PC-9 (cell line): ENCODE measurements around the gene NBEA.

Experiments used
- EZH2 ChIP-seq: fragments of 200-600 bp; sonication (generic); IDR thresholded peaks from 2 replicates; pipeline ENCODE4 v1.8.0; 2017; ENCODE audit warnings: antibody characterized with exemption, low read depth
- TF ChIP-seq, protein P1 (sequence below): fragments of 200-600 bp; sonication (generic); conservative IDR thresholded peaks from 2 replicates; pipeline ENCODE4 v1.6.1; 2017; ENCODE audit warnings: mixed run types, antibody characterized with exemption, mild to moderate bottlenecking, moderate library complexity

DNA sequence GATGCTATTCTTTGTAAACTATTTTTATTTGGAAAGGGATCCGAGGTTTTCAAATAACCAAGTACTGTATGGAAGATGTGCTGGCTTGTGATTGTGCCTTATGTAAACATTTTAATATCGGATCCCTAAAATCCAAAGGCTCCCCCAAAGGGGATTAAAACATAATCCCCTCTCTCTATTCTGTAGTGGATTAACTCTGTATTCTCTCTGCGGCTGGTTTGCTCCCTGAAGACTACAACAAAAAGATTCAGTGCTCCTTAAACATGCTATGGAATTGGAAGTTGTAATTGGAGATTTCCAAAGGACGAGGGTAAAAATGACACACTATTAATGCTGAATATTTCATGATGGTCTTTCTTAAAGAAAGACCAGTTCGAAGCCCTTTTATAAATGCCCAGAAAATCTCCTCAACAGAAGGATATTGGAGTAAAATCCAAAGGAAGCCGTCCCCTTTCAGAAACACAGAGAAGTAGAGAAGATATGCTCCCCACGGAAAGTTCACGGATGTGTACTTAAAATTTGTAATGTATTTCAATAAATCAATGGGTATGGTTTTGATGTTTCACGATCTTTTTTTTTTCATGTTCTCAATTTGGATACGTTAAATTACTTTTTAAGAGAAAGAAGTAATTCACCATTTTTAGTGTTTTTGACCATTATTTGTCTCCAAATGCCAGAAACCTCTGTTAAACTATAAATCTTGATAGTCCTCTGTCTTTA lies 527.9 kb downstream of the NBEA start:
- TF ChIP-seq, protein P1, sequence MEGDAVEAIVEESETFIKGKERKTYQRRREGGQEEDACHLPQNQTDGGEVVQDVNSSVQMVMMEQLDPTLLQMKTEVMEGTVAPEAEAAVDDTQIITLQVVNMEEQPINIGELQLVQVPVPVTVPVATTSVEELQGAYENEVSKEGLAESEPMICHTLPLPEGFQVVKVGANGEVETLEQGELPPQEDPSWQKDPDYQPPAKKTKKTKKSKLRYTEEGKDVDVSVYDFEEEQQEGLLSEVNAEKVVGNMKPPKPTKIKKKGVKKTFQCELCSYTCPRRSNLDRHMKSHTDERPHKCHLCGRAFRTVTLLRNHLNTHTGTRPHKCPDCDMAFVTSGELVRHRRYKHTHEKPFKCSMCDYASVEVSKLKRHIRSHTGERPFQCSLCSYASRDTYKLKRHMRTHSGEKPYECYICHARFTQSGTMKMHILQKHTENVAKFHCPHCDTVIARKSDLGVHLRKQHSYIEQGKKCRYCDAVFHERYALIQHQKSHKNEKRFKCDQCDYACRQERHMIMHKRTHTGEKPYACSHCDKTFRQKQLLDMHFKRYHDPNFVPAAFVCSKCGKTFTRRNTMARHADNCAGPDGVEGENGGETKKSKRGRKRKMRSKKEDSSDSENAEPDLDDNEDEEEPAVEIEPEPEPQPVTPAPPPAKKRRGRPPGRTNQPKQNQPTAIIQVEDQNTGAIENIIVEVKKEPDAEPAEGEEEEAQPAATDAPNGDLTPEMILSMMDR: no peak
- TF ChIP-seq EZH2: no peak
